ENCODE measurements around the gene OIP5.

The OIP5 gene

DNA sequence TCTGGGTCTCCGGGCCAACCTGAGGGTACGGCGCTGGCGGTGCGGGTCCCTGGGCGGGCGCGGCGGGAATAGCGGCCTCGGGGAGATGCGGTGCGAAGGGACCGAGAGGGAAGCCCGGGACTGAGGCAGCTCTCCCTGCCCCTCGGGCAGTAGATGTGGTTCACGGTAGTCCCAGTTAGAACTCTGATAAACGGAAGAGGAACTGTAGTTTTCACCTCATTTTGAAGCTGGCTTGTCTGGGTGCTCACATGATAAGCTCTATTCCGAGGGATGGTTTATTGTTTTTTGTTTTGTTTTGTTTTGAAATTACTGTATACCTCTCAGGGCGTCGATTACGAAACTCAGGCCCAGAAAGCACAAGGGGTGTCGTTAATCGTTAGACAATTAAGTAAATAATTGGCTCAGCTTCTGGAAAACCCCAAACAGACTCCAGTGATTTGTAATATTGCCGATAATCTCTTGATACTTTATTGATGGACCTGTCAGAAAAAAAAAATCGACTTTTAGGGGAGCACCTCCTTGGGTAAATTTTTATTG is 703 bp upstream of the OIP5 start:
- Histone ChIP-seq H3K36me3 (ENCODE audit: control insufficient read depth in 1 of 2, insufficient read depth in 2 of 2, low read depth in 1 of 2, low read length in 2 of 2) (no peaks in the 10 kb centered on the region), H3K4me3 (ENCODE audit: insufficient read depth in 1 of 2, low read depth in 1 of 2, low read length in 2 of 2) (peak overlapping the region; percentile 70 to 98), H2BK12ac (ENCODE audit: low read length in 2 of 2) (no peak overlapping the region), H3K27ac (ENCODE audit: low read length, poor library complexity, severe bottlenecking) (peak overlapping the region; percentile 49), H2AK5ac (ENCODE audit: low read length, severe bottlenecking) (no peak overlapping the region), H3K79me1 (replicated peaks; ENCODE audit: low read length, poor library complexity, severe bottlenecking) (peaks cover 9% of the 10 kb centered on the region), H3K4me1 (ENCODE audit: control insufficient read depth, insufficient read depth, low read depth, low read length) (peaks cover 5% of the 10 kb centered on the region), H3K23ac (ENCODE audit: low read length in 2 of 2) (no peak overlapping the region), H3K4me2 (ENCODE audit: low read length, poor library complexity, severe bottlenecking) (peak overlapping the region; percentile 82), H2BK5ac (ENCODE audit: low read depth, low read length, poor library complexity, severe bottlenecking) (no peak overlapping the region), H4K8ac (ENCODE audit: low read length) (peak overlapping the region; percentile 36), H3K14ac (ENCODE audit: low read length in 2 of 2) (no peak overlapping the region), H3K4ac (ENCODE audit: low read depth in 1 of 2, low read length in 2 of 2) (no peak overlapping the region), H3K9ac (ENCODE audit: low read length) (peak overlapping the region; percentile 86), H2AFZ (ENCODE audit: low read depth, low read length) (peak overlapping the region; percentile 46), H4K91ac (ENCODE audit: low read length) (peak overlapping the region; percentile 71), H2BK120ac (ENCODE audit: low read depth, low read length) (no peak overlapping the region), H3K18ac (ENCODE audit: low read depth in 1 of 2, low read length in 2 of 2) (peak overlapping the region in 1 of 2 experiments; percentile 49), H2BK15ac (ENCODE audit: low read depth, poor library complexity, severe bottlenecking) (no peak overlapping the region), H3K9me3 (ENCODE audit: control insufficient read depth, low read length) (no peaks in the 10 kb centered on the region), H3K27me3 (ENCODE audit: control insufficient read depth in 1 of 2, insufficient read depth in 1 of 2, low read length in 2 of 2) (no peaks in the 10 kb centered on the region)
- no peak for DNase-seq
- WGBS = 0% methylated on average over 24 of the region's 26 CpGs

DNA sequence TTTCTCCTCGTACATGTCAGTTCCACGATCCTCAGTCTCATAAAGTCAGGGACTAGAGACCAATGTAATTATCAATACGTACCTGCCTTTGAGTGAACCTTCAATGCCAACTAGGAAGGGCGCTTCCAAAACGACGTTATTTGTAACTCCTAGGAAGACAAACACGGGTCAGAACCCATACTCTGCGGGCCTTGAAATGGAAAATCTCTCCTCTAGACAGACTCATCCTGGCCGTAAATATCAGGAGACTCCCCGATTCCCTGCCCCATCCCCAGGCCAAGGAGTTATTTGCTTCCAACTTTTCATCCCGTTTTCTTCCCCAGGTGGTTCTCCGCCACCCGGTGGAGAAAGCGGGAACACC is 578 bp downstream of the OIP5 start:
- peaks cover 3% of the 10 kb centered on the region for H3K79me1 ChIP-seq (replicated peaks; ENCODE audit: low read length, poor library complexity, severe bottlenecking)
- H3K4me2 ChIP-seq (ENCODE audit: low read length, poor library complexity, severe bottlenecking) = peak overlapping the region; percentile 91
- no peak overlapping the region for H4K91ac ChIP-seq (ENCODE audit: low read length)
- no peak overlapping the region for H3K23ac ChIP-seq (ENCODE audit: low read length in 2 of 2)
- H4K8ac ChIP-seq (ENCODE audit: low read length) = no peak overlapping the region
- H3K18ac ChIP-seq (ENCODE audit: low read depth in 1 of 2, low read length in 2 of 2) = peak overlapping the region in 1 of 2 experiments; percentile 61
- H3K4me1 ChIP-seq (ENCODE audit: control insufficient read depth, insufficient read depth, low read depth, low read length) = peaks cover 5% of the 10 kb centered on the region
- DNase-seq = no peak
- no peak overlapping the region for H2BK120ac ChIP-seq (ENCODE audit: low read depth, low read length)
- H2AK5ac ChIP-seq (ENCODE audit: low read length, severe bottlenecking) = no peak overlapping the region
- H2BK12ac ChIP-seq (ENCODE audit: low read length in 2 of 2) = no peak overlapping the region
- H3K4ac ChIP-seq (ENCODE audit: low read depth in 1 of 2, low read length in 2 of 2) = no peak overlapping the region
- peak overlapping the region in 1 of 2 experiments; percentile 44 for H3K14ac ChIP-seq (ENCODE audit: low read length in 2 of 2)
- H2BK15ac ChIP-seq (ENCODE audit: low read depth, poor library complexity, severe bottlenecking) = no peak overlapping the region
- H3K27ac ChIP-seq (ENCODE audit: low read length, poor library complexity, severe bottlenecking) = no peak overlapping the region
- peak overlapping the region; percentile 100 for H2AFZ ChIP-seq (ENCODE audit: low read depth, low read length)
- H3K36me3 ChIP-seq (ENCODE audit: control insufficient read depth in 1 of 2, insufficient read depth in 2 of 2, low read depth in 1 of 2, low read length in 2 of 2) = no peaks in the 10 kb centered on the region
- H3K9me3 ChIP-seq (ENCODE audit: control insufficient read depth, low read length) = no peaks in the 10 kb centered on the region
- H3K9ac ChIP-seq (ENCODE audit: low read length) = peak overlapping the region; percentile 84
- H3K4me3 ChIP-seq (ENCODE audit: insufficient read depth in 1 of 2, low read depth in 1 of 2, low read length in 2 of 2) = peak overlapping the region; percentile 98 to 99
- H2BK5ac ChIP-seq (ENCODE audit: low read depth, low read length, poor library complexity, severe bottlenecking) = no peak overlapping the region
- no peaks in the 10 kb centered on the region for H3K27me3 ChIP-seq (ENCODE audit: control insufficient read depth in 1 of 2, insufficient read depth in 1 of 2, low read length in 2 of 2)
- WGBS = 3% methylated on average over 14 of the region's 14 CpGs

DNA sequence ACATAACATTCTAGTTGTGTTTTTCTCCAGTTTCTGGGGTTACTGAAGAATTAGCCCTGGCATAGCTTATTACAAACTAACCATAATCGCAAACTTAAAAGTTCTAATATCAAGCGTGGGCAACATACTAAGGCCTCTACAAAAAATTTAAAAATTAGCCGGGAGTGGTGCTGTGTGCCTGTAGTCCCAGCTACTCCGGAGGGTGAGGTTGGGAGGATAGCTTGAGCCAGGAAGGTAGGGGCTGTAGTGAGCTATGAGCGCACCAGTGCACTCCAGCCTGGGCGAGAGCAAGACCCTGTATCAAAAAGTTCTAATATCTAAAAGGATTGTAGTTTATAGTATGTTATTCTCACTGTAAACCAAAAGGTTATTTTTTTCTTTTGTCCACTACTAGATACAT is 1.1 kb downstream of the OIP5 start:
- no peak overlapping the region for H3K27ac ChIP-seq (ENCODE audit: low read length, poor library complexity, severe bottlenecking)
- no peaks in the 10 kb centered on the region for H3K27me3 ChIP-seq (ENCODE audit: control insufficient read depth in 1 of 2, insufficient read depth in 1 of 2, low read length in 2 of 2)
- no peak overlapping the region for H4K91ac ChIP-seq (ENCODE audit: low read length)
- H3K4me2 ChIP-seq (ENCODE audit: low read length, poor library complexity, severe bottlenecking) = peak overlapping the region; percentile 23
- WGBS = 68% methylated on average over 4 of the region's 6 CpGs
- DNase-seq = no peak
- H3K4ac ChIP-seq (ENCODE audit: low read depth in 1 of 2, low read length in 2 of 2) = no peak overlapping the region
- no peak overlapping the region for H3K18ac ChIP-seq (ENCODE audit: low read depth in 1 of 2, low read length in 2 of 2)
- no peaks in the 10 kb centered on the region for H3K9me3 ChIP-seq (ENCODE audit: control insufficient read depth, low read length)
- no peaks in the 10 kb centered on the region for H3K36me3 ChIP-seq (ENCODE audit: control insufficient read depth in 1 of 2, insufficient read depth in 2 of 2, low read depth in 1 of 2, low read length in 2 of 2)
- H3K4me1 ChIP-seq (ENCODE audit: control insufficient read depth, insufficient read depth, low read depth, low read length) = peaks cover 6% of the 10 kb centered on the region
- no peak overlapping the region for H3K14ac ChIP-seq (ENCODE audit: low read length in 2 of 2)
- peak overlapping the region; percentile 76 for H4K8ac ChIP-seq (ENCODE audit: low read length)
- H2BK5ac ChIP-seq (ENCODE audit: low read depth, low read length, poor library complexity, severe bottlenecking) = no peak overlapping the region
- H3K23ac ChIP-seq (ENCODE audit: low read length in 2 of 2) = no peak overlapping the region
- no peak overlapping the region for H2BK12ac ChIP-seq (ENCODE audit: low read length in 2 of 2)
- H2AK5ac ChIP-seq (ENCODE audit: low read length, severe bottlenecking) = no peak overlapping the region
- peak overlapping the region; percentile 63 for H2AFZ ChIP-seq (ENCODE audit: low read depth, low read length)
- H2BK120ac ChIP-seq (ENCODE audit: low read depth, low read length) = no peak overlapping the region
- peaks cover 3% of the 10 kb centered on the region for H3K79me1 ChIP-seq (replicated peaks; ENCODE audit: low read length, poor library complexity, severe bottlenecking)
- H3K9ac ChIP-seq (ENCODE audit: low read length) = peak overlapping the region; percentile 84
- peak overlapping the region in 1 of 2 experiments; percentile 98 for H3K4me3 ChIP-seq (ENCODE audit: insufficient read depth in 1 of 2, low read depth in 1 of 2, low read length in 2 of 2)
- H2BK15ac ChIP-seq (ENCODE audit: low read depth, poor library complexity, severe bottlenecking) = no peak overlapping the region

DNA sequence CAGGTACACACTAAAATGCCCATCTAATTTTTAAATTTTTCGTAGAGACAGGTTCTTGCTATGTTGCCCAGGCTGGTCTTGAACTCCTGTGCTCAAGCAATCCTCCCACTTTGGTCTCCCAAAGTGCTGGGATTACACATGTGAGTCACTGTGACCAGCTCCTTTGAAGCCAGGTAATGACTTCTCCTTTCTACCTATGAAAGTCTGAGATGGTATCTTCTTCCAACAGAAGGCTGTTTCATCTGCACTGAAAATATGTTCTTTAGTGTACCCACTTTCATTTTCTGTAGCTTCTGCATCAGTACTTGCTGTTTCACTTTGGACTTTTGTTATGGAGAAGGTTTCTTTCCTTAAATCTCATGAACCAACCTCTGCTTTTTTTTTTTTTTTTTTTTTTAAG is 8.8 kb downstream of the OIP5 start:
- H3K79me1 ChIP-seq (replicated peaks; ENCODE audit: low read length, poor library complexity, severe bottlenecking) = no peaks in the 10 kb centered on the region
- H2BK12ac ChIP-seq (ENCODE audit: low read length in 2 of 2) = no peak overlapping the region
- H3K4ac ChIP-seq (ENCODE audit: low read depth in 1 of 2, low read length in 2 of 2) = no peak overlapping the region
- H3K23ac ChIP-seq (ENCODE audit: low read length in 2 of 2) = no peak overlapping the region
- peaks cover 1% of the 10 kb centered on the region for H3K4me1 ChIP-seq (ENCODE audit: control insufficient read depth, insufficient read depth, low read depth, low read length)
- H3K27me3 ChIP-seq (ENCODE audit: control insufficient read depth in 1 of 2, insufficient read depth in 1 of 2, low read length in 2 of 2) = no peaks in the 10 kb centered on the region
- H3K4me3 ChIP-seq (ENCODE audit: insufficient read depth in 1 of 2, low read depth in 1 of 2, low read length in 2 of 2) = no peak overlapping the region
- H3K9me3 ChIP-seq (ENCODE audit: control insufficient read depth, low read length) = no peaks in the 10 kb centered on the region
- no peak overlapping the region for H3K27ac ChIP-seq (ENCODE audit: low read length, poor library complexity, severe bottlenecking)
- H2AFZ ChIP-seq (ENCODE audit: low read depth, low read length) = no peak overlapping the region
- peaks cover 0 to 5% of the 10 kb centered on the region in 2 experiments for H3K36me3 ChIP-seq (ENCODE audit: control insufficient read depth in 1 of 2, insufficient read depth in 2 of 2, low read depth in 1 of 2, low read length in 2 of 2)
- no peak overlapping the region for H3K4me2 ChIP-seq (ENCODE audit: low read length, poor library complexity, severe bottlenecking)
- H3K14ac ChIP-seq (ENCODE audit: low read length in 2 of 2) = no peak overlapping the region
- H4K8ac ChIP-seq (ENCODE audit: low read length) = no peak overlapping the region
- H4K91ac ChIP-seq (ENCODE audit: low read length) = no peak overlapping the region
- DNase-seq = no peak
- WGBS = 97% methylated on average over 1 of the region's 1 CpG
- no peak overlapping the region for H2BK120ac ChIP-seq (ENCODE audit: low read depth, low read length)
- H3K18ac ChIP-seq (ENCODE audit: low read depth in 1 of 2, low read length in 2 of 2) = no peak overlapping the region
- no peak overlapping the region for H2BK15ac ChIP-seq (ENCODE audit: low read depth, poor library complexity, severe bottlenecking)
- no peak overlapping the region for H2AK5ac ChIP-seq (ENCODE audit: low read length, severe bottlenecking)
- no peak overlapping the region for H3K9ac ChIP-seq (ENCODE audit: low read length)
- H2BK5ac ChIP-seq (ENCODE audit: low read depth, low read length, poor library complexity, severe bottlenecking) = no peak overlapping the region

All from mesenchymal stem cell (in vitro differentiated cells and primary cell).